H9 (cell line): ENCODE results near the gene ZNF627. TPM values are rescaled to one million over a fixed set of nuclear protein-coding genes. Genes with fewer than 3 reads are reported as not detected.

Experiments
- DNase-seq: peaks from one replicate; pipeline ENCODE4 v3.0.0-alpha.2; 2017
- H2AFZ ChIP-seq: one replicate; pipeline ENCODE4 v1.6.1; 2013; ENCODE audit warnings: mild to moderate bottlenecking, low read length, control low read depth, moderate library complexity
- H2AK5ac ChIP-seq: 2 replicates; pipeline ENCODE4 v1.6.1; 2013; ENCODE audit warnings: low read length, control low read depth, mixed read lengths; ENCODE audit not compliant: insufficient read length
- H2BK120ac ChIP-seq: one replicate; pipeline ENCODE4 v1.6.1; 2013; ENCODE audit warnings: low read depth, mild to moderate bottlenecking, low read length, control low read depth, inconsistent platforms; ENCODE audit not compliant: poor library complexity, severe bottlenecking
- H2BK12ac ChIP-seq: 2 replicates; pipeline ENCODE4 v1.6.1; 2013; ENCODE audit warnings: low read length, control low read depth, mixed read lengths, low read depth; ENCODE audit not compliant: insufficient read length
- H2BK15ac ChIP-seq: 2 replicates; pipeline ENCODE4 v1.6.1; 2013; ENCODE audit warnings: low read depth, low read length, control low read depth
- H2BK20ac ChIP-seq: one replicate; pipeline ENCODE4 v1.6.1; 2013; ENCODE audit warnings: low read depth, mild to moderate bottlenecking, low read length, control low read depth, inconsistent platforms; ENCODE audit not compliant: poor library complexity, severe bottlenecking
- H2BK5ac ChIP-seq: 2 replicates; pipeline ENCODE4 v1.6.1; 2013; ENCODE audit warnings: low read length, control low read depth, mixed read lengths; ENCODE audit not compliant: insufficient read length
- H3K14ac ChIP-seq: 2 replicates; pipeline ENCODE4 v1.6.1; 2013; ENCODE audit warnings: low read length, control low read depth; ENCODE audit not compliant: insufficient read depth
- H3K18ac ChIP-seq: 2 replicates; pipeline ENCODE4 v1.6.1; 2013; ENCODE audit warnings: low read depth, mild to moderate bottlenecking, mixed read lengths, low read length, control low read depth; ENCODE audit not compliant: insufficient read length
- H3K23ac ChIP-seq: 2 replicates; pipeline ENCODE4 v1.6.1; 2013; ENCODE audit warnings: low read length, control low read depth, mixed read lengths, low read depth; ENCODE audit not compliant: insufficient read length
- H3K23me2 ChIP-seq: 2 replicates; pipeline ENCODE4 v1.6.1; 2013; ENCODE audit warnings: low read depth, mild to moderate bottlenecking, mixed read lengths, low read length, control low read depth; ENCODE audit not compliant: insufficient read length, poor library complexity, severe bottlenecking
- H3K27ac ChIP-seq: 2 replicates; pipeline ENCODE4 v1.5.1; 2013; ENCODE audit warnings: low read length, control low read depth, mixed read lengths, low read depth; ENCODE audit not compliant: insufficient read length
- H3K27me3 ChIP-seq: 2 replicates; pipeline ENCODE4 v1.6.1; 2013; ENCODE audit warnings: low read length, control low read depth, inconsistent platforms; ENCODE audit not compliant: insufficient read depth
- H3K4ac ChIP-seq: 2 replicates; pipeline ENCODE4 v1.6.1; 2013; ENCODE audit warnings: low read depth, mild to moderate bottlenecking, control low read depth, inconsistent platforms, low read length, moderate library complexity
- H3K4me1 ChIP-seq: 2 replicates; pipeline ENCODE4 v1.6.1; 2013; ENCODE audit warnings: low read length, control low read depth, inconsistent platforms; ENCODE audit not compliant: insufficient read depth
- H3K4me2 ChIP-seq: 2 replicates; pipeline ENCODE4 v1.6.1; 2013; ENCODE audit warnings: low read length, control low read depth, mixed read lengths; ENCODE audit not compliant: insufficient read length, insufficient read depth
- H3K56ac ChIP-seq: 2 replicates; pipeline ENCODE4 v1.6.1; 2013; ENCODE audit warnings: low read depth, mild to moderate bottlenecking, mixed read lengths, low read length, control low read depth; ENCODE audit not compliant: insufficient read length
- H3K79me1 ChIP-seq: 2 replicates; pipeline ENCODE4 v1.6.1; 2013; ENCODE audit warnings: low read depth, mild to moderate bottlenecking, moderate library complexity, low read length, control low read depth, inconsistent platforms; ENCODE audit not compliant: insufficient read depth, poor library complexity, severe bottlenecking
- H3K79me2 ChIP-seq: 2 replicates; pipeline ENCODE4 v1.6.1; 2013; ENCODE audit warnings: low read length, control low read depth, inconsistent platforms; ENCODE audit not compliant: insufficient read depth
- H3K9ac ChIP-seq: 2 replicates; pipeline ENCODE4 v1.6.1; 2013; ENCODE audit warnings: low read length, control low read depth, mixed read lengths; ENCODE audit not compliant: insufficient read length; ENCODE audit errors: extremely low read depth
- H3K9me3 ChIP-seq: one replicate; pipeline ENCODE4 v1.6.1; 2013; ENCODE audit warnings: low read depth, low read length, inconsistent platforms; ENCODE audit not compliant: control insufficient read depth
- H3T11ph ChIP-seq: one replicate; pipeline ENCODE4 v1.6.1; 2013; ENCODE audit warnings: mild to moderate bottlenecking, low read length, control low read depth, inconsistent platforms
- H4K20me1 ChIP-seq: one replicate; pipeline ENCODE4 v1.6.1; 2013; ENCODE audit not compliant: control insufficient read depth, insufficient read length, insufficient read depth
- H4K5ac ChIP-seq: 2 replicates; pipeline ENCODE4 v1.6.1; 2013; ENCODE audit warnings: low read depth, mild to moderate bottlenecking, mixed read lengths, low read length, control low read depth; ENCODE audit not compliant: insufficient read length
- H4K8ac ChIP-seq: replicated peaks from 2 replicates; pipeline ENCODE4 v1.6.1; 2013; ENCODE audit warnings: low read length, control low read depth, mixed read lengths, low read depth; ENCODE audit not compliant: insufficient read length
- H4K91ac ChIP-seq: 2 replicates; pipeline ENCODE4 v1.6.1; 2013; ENCODE audit warnings: low read depth, mild to moderate bottlenecking, moderate library complexity, mixed read lengths, low read length, control low read depth; ENCODE audit not compliant: insufficient read length
- H3K27ac Mint-ChIP-seq, 3 experiments: 2 replicates in 2 of 3; 3 replicates in 1 of 3; pipeline ENCODE4 v1.8.0; 2020 to 2021; ENCODE audit warnings: mixed read lengths in 3 of 3, mild to moderate bottlenecking in 1 of 3, moderate library complexity in 1 of 3
- H3K27me3 Mint-ChIP-seq: 2 replicates; pipeline ENCODE4 v1.8.0; 2021; ENCODE audit warnings: low read depth, mild to moderate bottlenecking, moderate library complexity, mixed read lengths
- H3K36me3 Mint-ChIP-seq, 3 experiments: 2 replicates in 2 of 3; 3 replicates in 1 of 3; pipeline ENCODE4 v1.8.0; 2020 to 2021; ENCODE audit warnings: low read depth in 3 of 3, mixed read lengths in 3 of 3; ENCODE audit not compliant: insufficient read depth in 1 of 3
- H3K4me1 Mint-ChIP-seq, 2 experiments: 2 replicates each; pipeline ENCODE4 v1.8.0; 2020; ENCODE audit warnings: mixed read lengths in 2 of 2
- H3K4me3 Mint-ChIP-seq, 2 experiments: 2 replicates in 1 of 2; 3 replicates in 1 of 2; pipeline ENCODE4 v1.8.0; 2020 to 2021; ENCODE audit warnings: mild to moderate bottlenecking in 2 of 2, mixed read lengths in 2 of 2, moderate library complexity in 1 of 2
- H3K9me3 Mint-ChIP-seq, 2 experiments: 2 replicates in 1 of 2; 3 replicates in 1 of 2; pipeline ENCODE4 v1.8.0; 2020; ENCODE audit warnings: mild to moderate bottlenecking in 2 of 2, mixed read lengths in 2 of 2, moderate library complexity in 1 of 2
- WGBS: extraction: QIAGEN DNeasy Blood & Tissue Kit; methylation state at CpG from one replicate; pipeline ENCODE4 v1.1.7; 2013; ENCODE audit warnings: missing lambda C conversion rate, low lambda C conversion rate, mixed read lengths; ENCODE audit not compliant: insufficient read length; ENCODE audit errors: extremely low coverage; 5-methylcytosine and 5-hydroxymethylcytosine counted together
- total RNA-seq: library from RNA; stranded (reverse); gene quantifications from 2 replicates; pipeline ENCODE4 v1.2.1, GENCODE V29; 2021
- TF ChIP-seq, protein P1 (sequence below): fragments of 200-600 bp; sonication (generic); conservative IDR thresholded peaks from 3 replicates; pipeline ENCODE4 v1.8.0; 2021; ENCODE audit warnings: antibody characterized with exemption, mild to moderate bottlenecking

ZNF627 gene
- total RNA-seq, 1 experiment from 2014 or later: 12.8 TPM

DNA sequence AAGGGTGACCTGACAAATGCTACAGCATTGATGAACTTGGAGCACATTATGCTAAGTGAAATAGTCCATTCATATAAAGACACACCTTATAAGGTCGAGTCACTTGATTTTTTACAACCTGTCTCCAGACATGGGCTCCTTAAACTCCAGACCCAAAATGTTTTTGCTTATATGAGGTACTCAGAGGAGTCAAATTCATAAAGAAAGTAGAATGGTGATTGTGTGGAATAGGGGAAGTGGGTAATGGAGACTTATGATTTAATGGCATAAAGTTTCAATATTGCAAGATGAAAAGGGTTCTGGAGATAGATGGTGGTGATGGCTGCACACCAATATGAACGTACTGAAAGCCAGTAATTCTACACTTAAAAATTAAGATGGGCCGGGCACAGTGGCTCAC is 59.3 kb downstream of the ZNF627 start:
- TF ChIP-seq, protein P1, sequence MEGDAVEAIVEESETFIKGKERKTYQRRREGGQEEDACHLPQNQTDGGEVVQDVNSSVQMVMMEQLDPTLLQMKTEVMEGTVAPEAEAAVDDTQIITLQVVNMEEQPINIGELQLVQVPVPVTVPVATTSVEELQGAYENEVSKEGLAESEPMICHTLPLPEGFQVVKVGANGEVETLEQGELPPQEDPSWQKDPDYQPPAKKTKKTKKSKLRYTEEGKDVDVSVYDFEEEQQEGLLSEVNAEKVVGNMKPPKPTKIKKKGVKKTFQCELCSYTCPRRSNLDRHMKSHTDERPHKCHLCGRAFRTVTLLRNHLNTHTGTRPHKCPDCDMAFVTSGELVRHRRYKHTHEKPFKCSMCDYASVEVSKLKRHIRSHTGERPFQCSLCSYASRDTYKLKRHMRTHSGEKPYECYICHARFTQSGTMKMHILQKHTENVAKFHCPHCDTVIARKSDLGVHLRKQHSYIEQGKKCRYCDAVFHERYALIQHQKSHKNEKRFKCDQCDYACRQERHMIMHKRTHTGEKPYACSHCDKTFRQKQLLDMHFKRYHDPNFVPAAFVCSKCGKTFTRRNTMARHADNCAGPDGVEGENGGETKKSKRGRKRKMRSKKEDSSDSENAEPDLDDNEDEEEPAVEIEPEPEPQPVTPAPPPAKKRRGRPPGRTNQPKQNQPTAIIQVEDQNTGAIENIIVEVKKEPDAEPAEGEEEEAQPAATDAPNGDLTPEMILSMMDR: no peak
- no peak for DNase-seq

More for the DNA sequence above, 59.3 kb downstream of the ZNF627 start:
- no peaks in the 10 kb centered on the region for H3K23me2 ChIP-seq
- H3K14ac ChIP-seq: no peak overlapping the region
- H2BK120ac ChIP-seq: no peak overlapping the region
- no peak overlapping the region for H3K27ac Mint-ChIP-seq
- no peak overlapping the region for H4K91ac ChIP-seq
- H3K18ac ChIP-seq: no peak overlapping the region
- no peaks in the 10 kb centered on the region for H3K4me1 ChIP-seq
- H3K27me3 Mint-ChIP-seq: no peaks in the 10 kb centered on the region
- no peaks in the 10 kb centered on the region for H3K79me1 ChIP-seq
- H3K79me2 ChIP-seq: no peaks in the 10 kb centered on the region
- H3K23ac ChIP-seq: no peak overlapping the region
- no peak overlapping the region for H3K4ac ChIP-seq
- H2BK5ac ChIP-seq: no peak overlapping the region
- H3K27me3 ChIP-seq: no peaks in the 10 kb centered on the region
- H3K9ac ChIP-seq: no peak overlapping the region
- no peak overlapping the region for H4K5ac ChIP-seq
- no peak overlapping the region for H2AK5ac ChIP-seq
- no peak overlapping the region for H2AFZ ChIP-seq
- H2BK20ac ChIP-seq: no peak overlapping the region
- no CpG with 5 or more reads among the region's 3 CpGs for WGBS
- peaks cover 40 to 42% (median 41%) of the 10 kb centered on the region in 3 experiments for H3K36me3 Mint-ChIP-seq
- H2BK15ac ChIP-seq: no peak overlapping the region
- H4K20me1 ChIP-seq: no peaks in the 10 kb centered on the region
- H3K9me3 Mint-ChIP-seq: peaks cover 26 to 28% of the 10 kb centered on the region in 2 experiments
- no peak overlapping the region for H3K27ac ChIP-seq
- no peak overlapping the region for H3T11ph ChIP-seq
- no peak overlapping the region for H2BK12ac ChIP-seq
- H4K8ac ChIP-seq: no peak overlapping the region
- no peak overlapping the region for H3K56ac ChIP-seq
- H3K9me3 ChIP-seq: peaks cover 20% of the 10 kb centered on the region
- no peak overlapping the region for H3K4me2 ChIP-seq
- H3K4me3 Mint-ChIP-seq: no peak overlapping the region
- no peaks in the 10 kb centered on the region for H3K4me1 Mint-ChIP-seq
